Astrocyte of the spinal cord (primary cell): ENCODE data around the gene MMP17.

ENCODE experiments used
- DNase-seq: peaks from one replicate; pipeline ENCODE4 v3.0.0; 2011; ENCODE audit warnings: low read depth, low spot score
- H3K4me3 ChIP-seq: 2 replicates; pipeline ENCODE4 v1.5.1; 2011; ENCODE audit warnings: low read depth, mild to moderate bottlenecking, low read length, moderate library complexity
- in situ Hi-C: cut with HindIII; loops from 2 replicates; pipeline ENCODE4 v1.10.0; 2017; ENCODE audit warnings: low sequenced_read_pairs
- TF ChIP-seq, protein P1 (sequence below): IDR thresholded peaks from 2 replicates; pipeline ENCODE4 v1.5.1; 2012; ENCODE audit warnings: low read depth, mild to moderate bottlenecking, low read length, inconsistent platforms

MMP17 gene

GRCh38 chr12:131897875-131898274 lies 69.7 kb downstream of the MMP17 start:
- in situ Hi-C loops: no loop called here
- TF ChIP-seq, protein P1, sequence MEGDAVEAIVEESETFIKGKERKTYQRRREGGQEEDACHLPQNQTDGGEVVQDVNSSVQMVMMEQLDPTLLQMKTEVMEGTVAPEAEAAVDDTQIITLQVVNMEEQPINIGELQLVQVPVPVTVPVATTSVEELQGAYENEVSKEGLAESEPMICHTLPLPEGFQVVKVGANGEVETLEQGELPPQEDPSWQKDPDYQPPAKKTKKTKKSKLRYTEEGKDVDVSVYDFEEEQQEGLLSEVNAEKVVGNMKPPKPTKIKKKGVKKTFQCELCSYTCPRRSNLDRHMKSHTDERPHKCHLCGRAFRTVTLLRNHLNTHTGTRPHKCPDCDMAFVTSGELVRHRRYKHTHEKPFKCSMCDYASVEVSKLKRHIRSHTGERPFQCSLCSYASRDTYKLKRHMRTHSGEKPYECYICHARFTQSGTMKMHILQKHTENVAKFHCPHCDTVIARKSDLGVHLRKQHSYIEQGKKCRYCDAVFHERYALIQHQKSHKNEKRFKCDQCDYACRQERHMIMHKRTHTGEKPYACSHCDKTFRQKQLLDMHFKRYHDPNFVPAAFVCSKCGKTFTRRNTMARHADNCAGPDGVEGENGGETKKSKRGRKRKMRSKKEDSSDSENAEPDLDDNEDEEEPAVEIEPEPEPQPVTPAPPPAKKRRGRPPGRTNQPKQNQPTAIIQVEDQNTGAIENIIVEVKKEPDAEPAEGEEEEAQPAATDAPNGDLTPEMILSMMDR: no peak
- no peak overlapping the region for H3K4me3 ChIP-seq
- DNase-seq: no peak

DNA sequence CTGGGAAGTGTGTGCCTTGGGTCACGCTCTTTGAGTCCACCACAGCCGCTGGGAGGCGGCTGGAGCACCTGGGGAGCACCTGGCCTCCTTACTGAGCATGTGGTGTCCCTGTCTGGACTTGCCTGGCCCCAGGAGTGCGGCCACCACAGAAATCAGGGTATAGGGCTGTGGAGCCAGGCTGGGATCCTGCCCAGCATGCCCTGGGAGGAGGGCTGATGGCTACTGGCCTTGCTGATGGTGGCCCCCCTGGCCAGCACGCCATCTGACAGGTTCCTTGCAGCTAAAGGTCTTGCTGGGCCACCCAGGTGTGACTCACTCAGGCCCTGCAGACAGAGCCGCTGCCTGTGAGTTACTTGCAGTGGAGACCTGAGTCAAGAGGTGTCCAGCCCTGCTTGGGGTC lies 72.2 kb downstream of the MMP17 start:
- no peak for DNase-seq
- in situ Hi-C loops: no loop called here
- H3K4me3 ChIP-seq: no peak overlapping the region
- TF ChIP-seq, protein P1: no peak
